ENCODE measurements around the gene ZNF394. TPM values are rescaled to one million over a fixed set of nuclear protein-coding genes. Genes with fewer than 3 reads are reported as not detected.

ZNF394 gene
- total and polyA plus RNA-seq, 2 of the 4 experiments (the other 2 are of a cell fraction): 10.9 to 24.7 TPM

GRCh38 chr7:99446096-99446495 lies 54.0 kb downstream of the ZNF394 start:
- Histone ChIP-seq H3K23ac (ENCODE audit: low read depth, low read length) (no peak overlapping the region), H4K5ac (ENCODE audit: low read depth, low read length) (no peak overlapping the region), H2BK5ac (ENCODE audit: low read depth, low read length, poor library complexity, severe bottlenecking) (no peak overlapping the region), H3K18ac (ENCODE audit: low read depth, low read length) (no peak overlapping the region), H3K9me3 (ENCODE audit: control insufficient read depth, insufficient read depth, low read length) (no peaks in the 10 kb centered on the region), H4K8ac (ENCODE audit: low read depth in 2 of 2, low read length in 2 of 2) (no peak overlapping the region), H3K4ac (ENCODE audit: low read depth, low read length) (no peak overlapping the region), H2BK20ac (ENCODE audit: low read depth, low read length) (no peak overlapping the region), H4K20me1 (ENCODE audit: insufficient read depth, low read length) (peaks cover 21% of the 10 kb centered on the region), H3K56ac (ENCODE audit: extremely low read depth, insufficient read depth, low read length) (no peak overlapping the region), H3K9ac (ENCODE audit: low read depth, low read length) (no peak overlapping the region), H3K27me3 (ENCODE audit: control insufficient read depth, insufficient read depth, low read length) (no peaks in the 10 kb centered on the region), H3K27ac (ENCODE audit: insufficient read depth, low read length) (no peak overlapping the region), H3K36me3 (ENCODE audit: control insufficient read depth, insufficient read depth, low read length) (peaks cover 57% of the 10 kb centered on the region), H3K14ac (replicated peaks; ENCODE audit: low read depth, low read length) (no peak overlapping the region), H2AFZ (replicated peaks; ENCODE audit: low read length, poor library complexity) (no peak overlapping the region), H2BK120ac (ENCODE audit: low read depth, low read length) (no peak overlapping the region), H3K4me1 (ENCODE audit: control insufficient read depth, insufficient read depth, low read length) (no peaks in the 10 kb centered on the region), H3K9me1 (ENCODE audit: insufficient read depth, low read length) (no peaks in the 10 kb centered on the region), H3K79me1 (ENCODE audit: low read depth in 1 of 2, low read length in 2 of 2) (peaks cover 33 to 44% of the 10 kb centered on the region in 2 experiments), H2AK9ac (replicated peaks; ENCODE audit: low read depth, low read length, poor library complexity) (no peak overlapping the region), H3K4me3 (ENCODE audit: insufficient read depth, low read depth, low read length) (no peak overlapping the region), H2BK15ac (ENCODE audit: low read depth, low read length) (no peak overlapping the region), H4K91ac (ENCODE audit: insufficient read depth, low read depth, low read length) (no peak overlapping the region), H3K4me2 (ENCODE audit: low read depth, low read length) (no peak overlapping the region), H2AK5ac (ENCODE audit: low read depth, low read length) (no peak overlapping the region)
- in situ Hi-C loops (cut with MboI; ENCODE audit: low sequenced_read_pairs): no loop called here
- dilution Hi-C loops (cut with HindIII; ENCODE audit: low sequenced_read_pairs, unreplicated experiment): no loop called here
- POLR2A ChIA-PET (ENCODE audit: unreplicated experiment): interaction anchor here (0.6 kb wide), 1 partner anchor 18 kb away, joined by 3 read pairs; no protein-coding TSS in a partner anchor
- DNase-seq (no peak), ATAC-seq (ENCODE audit: low read depth) (no peak)
- TF ChIP-seq MAFK (IDR thresholded peaks at IDR 0.05; ENCODE audit: low read depth, low read length): no peak
- TF ChIP-seq, protein P1, sequence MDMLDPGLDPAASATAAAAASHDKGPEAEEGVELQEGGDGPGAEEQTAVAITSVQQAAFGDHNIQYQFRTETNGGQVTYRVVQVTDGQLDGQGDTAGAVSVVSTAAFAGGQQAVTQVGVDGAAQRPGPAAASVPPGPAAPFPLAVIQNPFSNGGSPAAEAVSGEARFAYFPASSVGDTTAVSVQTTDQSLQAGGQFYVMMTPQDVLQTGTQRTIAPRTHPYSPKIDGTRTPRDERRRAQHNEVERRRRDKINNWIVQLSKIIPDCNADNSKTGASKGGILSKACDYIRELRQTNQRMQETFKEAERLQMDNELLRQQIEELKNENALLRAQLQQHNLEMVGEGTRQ (IDR thresholded peaks at IDR 0.05; ENCODE audit: low read depth, low read length): peak; percentile 11; the same call in 1 of the 2 replicates
- BruUV-seq (replicated peaks): no TSS peak
- CTCF ChIA-PET: no interaction called here
- 100% methylated on average over 1 of the region's 4 CpGs; no CpG with 5 or more reads in 1 of the 2 experiments for WGBS, 2 experiments (ENCODE audit: extremely low coverage in 2 of 2, insufficient read length in 1 of 2)
- intact Hi-C loops (cut with micrococcal nuclease): no loop called here

Other genes with a start within 250 kb of the ZNF394 start
- 0.18 and 0.28 TPM in 2 replicates for gene MYH16, start 227.4 kb downstream of the ZNF394 start, total RNA-seq (2012; rRNA removed)
- gene MYH16, start 227.4 kb downstream of the ZNF394 start, polyA plus RNA-seq (2012; rRNA removed): 0.03 and 0.09 TPM in 2 replicates
- gene ARPC1A, start 174.4 kb downstream of the ZNF394 start, total RNA-seq (2012; rRNA removed): 321 and 327 TPM in 2 replicates
- 253 and 260 TPM in 2 replicates for gene ARPC1A, start 174.4 kb downstream of the ZNF394 start, polyA plus RNA-seq (2012; rRNA removed)
- 243 and 351 TPM in 2 replicates for gene ARPC1B, start 125.6 kb downstream of the ZNF394 start, total RNA-seq (2012; rRNA removed)
- 488 and 548 TPM in 2 replicates for gene ARPC1B, start 125.6 kb downstream of the ZNF394 start, polyA plus RNA-seq (2012; rRNA removed)
- gene PDAP1, start 91.7 kb downstream of the ZNF394 start, total RNA-seq (2012; rRNA removed): 40.3 and 124 TPM in 2 replicates
- 123 and 193 TPM in 2 replicates for gene PDAP1, start 91.7 kb downstream of the ZNF394 start, polyA plus RNA-seq (2012; rRNA removed)
- gene BUD31, start 91.3 kb downstream of the ZNF394 start, total RNA-seq (2012; rRNA removed): 72.6 and 111 TPM in 2 replicates
- 94.2 and 97.2 TPM in 2 replicates for gene BUD31, start 91.3 kb downstream of the ZNF394 start, polyA plus RNA-seq (2012; rRNA removed)
- gene PTCD1, start 61.5 kb downstream of the ZNF394 start, total RNA-seq (2012; rRNA removed): 2.2 and 2.8 TPM in 2 replicates
- gene PTCD1, start 61.5 kb downstream of the ZNF394 start, polyA plus RNA-seq (2012; rRNA removed): 4.0 and 4.7 TPM in 2 replicates
- gene CPSF4, start 61.3 kb downstream of the ZNF394 start, total RNA-seq (2012; rRNA removed): 23.8 and 23.9 TPM in 2 replicates
- gene CPSF4, start 61.3 kb downstream of the ZNF394 start, polyA plus RNA-seq (2012; rRNA removed): 38.5 and 44.9 TPM in 2 replicates
- gene ATP5MF, start 34.1 kb downstream of the ZNF394 start, total RNA-seq (2012; rRNA removed): 559 and 1,184 TPM in 2 replicates
- 1,472 and 2,029 TPM in 2 replicates for gene ATP5MF, start 34.1 kb downstream of the ZNF394 start, polyA plus RNA-seq (2012; rRNA removed)
- gene ZNF789, start 27.4 kb downstream of the ZNF394 start, total RNA-seq (2012; rRNA removed): 4.2 and 4.8 TPM in 2 replicates
- 7.4 and 8.9 TPM in 2 replicates for gene ZNF789, start 27.4 kb downstream of the ZNF394 start, polyA plus RNA-seq (2012; rRNA removed)
- gene ZKSCAN5, start 4.4 kb upstream of the ZNF394 start, total RNA-seq (2012; rRNA removed): 15.8 and 16.3 TPM in 2 replicates
- gene ZKSCAN5, start 4.4 kb upstream of the ZNF394 start, polyA plus RNA-seq (2012; rRNA removed): 5.4 and 5.5 TPM in 2 replicates
- 5.9 and 10.3 TPM in 2 replicates for gene FAM200A, start 51.8 kb upstream of the ZNF394 start, total RNA-seq (2012; rRNA removed)
- 4.5 and 6.0 TPM in 2 replicates for gene FAM200A, start 51.8 kb upstream of the ZNF394 start, polyA plus RNA-seq (2012; rRNA removed)
- gene ZNF655, start 58.4 kb upstream of the ZNF394 start, total RNA-seq (2012; rRNA removed): 49.6 and 56.4 TPM in 2 replicates
- gene ZNF655, start 58.4 kb upstream of the ZNF394 start, polyA plus RNA-seq (2012; rRNA removed): 47.9 and 54.7 TPM in 2 replicates
- gene TMEM225B, start 98.0 kb upstream of the ZNF394 start, total RNA-seq (2012; rRNA removed): 0.54 and 0.56 TPM in 2 replicates
- 0.27 and 0.32 TPM in 2 replicates for gene TMEM225B, start 98.0 kb upstream of the ZNF394 start, polyA plus RNA-seq (2012; rRNA removed)
- gene ZSCAN25, start 116.7 kb upstream of the ZNF394 start, total RNA-seq (2012; rRNA removed): 9.0 and 9.2 TPM in 2 replicates
- gene ZSCAN25, start 116.7 kb upstream of the ZNF394 start, polyA plus RNA-seq (2012; rRNA removed): 6.2 TPM in 2 replicates
- gene CYP3A5, start 179.7 kb upstream of the ZNF394 start, total RNA-seq (2012; rRNA removed): not detected in 2 replicates
- not detected in 2 replicates for gene CYP3A5, start 179.7 kb upstream of the ZNF394 start, polyA plus RNA-seq (2012; rRNA removed)
- gene CYP3A7, start 234.9 kb upstream of the ZNF394 start, total RNA-seq (2012; rRNA removed): not detected in 2 replicates
- gene CYP3A7, start 234.9 kb upstream of the ZNF394 start, polyA plus RNA-seq (2012; rRNA removed): not detected in 2 replicates